HG03097 (cell line): Measurements from ENCODE around the gene COL6A2.
"Not testable (repeated sequence)": the region's sequence is repeated elsewhere in the genome, so short reads cannot be mapped to it uniquely, and the experiment has no call there.

Source experiments
- ATAC-seq: cut with Tn5 transposase; IDR thresholded peaks from one replicate; pipeline ENCODE4 v1.9.1; 2021; ENCODE audit not compliant: unreplicated experiment, low FRiP score

The COL6A2 gene

GRCh38 chr21:46060596-46061061, 37.3 kb upstream of the COL6A2 start:
- ATAC-seq: no peak

DNA sequence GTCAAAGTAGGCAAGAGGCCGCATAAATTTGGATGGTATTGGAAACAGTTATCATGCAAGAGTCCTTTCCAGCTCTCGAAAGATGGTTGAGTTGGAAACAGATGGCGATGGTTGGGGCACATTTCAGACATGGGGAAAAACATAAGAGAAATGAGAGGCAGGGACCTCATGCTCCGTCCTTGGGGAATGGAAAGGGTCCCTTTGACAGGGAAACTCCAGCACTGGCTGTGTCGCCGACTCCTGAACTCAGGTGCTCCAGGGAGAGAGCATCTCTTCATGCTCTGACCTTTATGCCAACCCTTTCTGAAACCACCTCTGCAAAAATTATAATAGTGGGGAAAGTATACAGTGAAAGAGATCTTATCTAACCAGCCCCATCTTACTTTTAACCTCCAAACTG, 36.8 kb upstream of the COL6A2 start:
- ATAC-seq: no peak

GRCh38 chr21:46061518-46061917, 36.4 kb upstream of the COL6A2 start:
- ATAC-seq: no peak

- ATAC-seq: no peak
These were observed 36.0 kb upstream of the COL6A2 start for GRCh38 chr21:46061950-46062349.

GRCh38 chr21:46062471-46063211, 35.3 kb upstream of the COL6A2 start:
- ATAC-seq: no peak

DNA sequence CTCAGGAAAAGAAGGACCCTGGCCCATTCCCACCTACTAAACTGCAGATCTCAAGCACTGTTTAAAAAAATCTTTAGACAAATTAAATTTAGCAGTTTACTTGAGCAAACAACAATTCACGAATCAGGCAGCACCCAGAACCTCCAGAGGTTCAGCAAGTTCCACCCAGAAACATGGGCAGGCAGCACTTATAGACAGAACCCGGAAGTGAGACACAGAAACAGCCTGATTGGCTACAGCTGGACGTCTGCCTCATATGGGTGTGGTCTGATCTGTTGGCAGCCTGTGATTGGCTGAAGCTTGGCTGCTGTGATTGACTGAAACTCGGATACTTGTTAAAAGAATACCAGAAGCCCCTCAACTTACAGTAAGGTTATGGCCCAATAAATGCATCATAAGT, 34.7 kb upstream of the COL6A2 start:
- no peak for ATAC-seq

- no peak for ATAC-seq
These were observed 33.9 kb upstream of the COL6A2 start for GRCh38 chr21:46063734-46064680.

- ATAC-seq: no peak
These were observed 33.1 kb upstream of the COL6A2 start for GRCh38 chr21:46064870-46065214.

DNA sequence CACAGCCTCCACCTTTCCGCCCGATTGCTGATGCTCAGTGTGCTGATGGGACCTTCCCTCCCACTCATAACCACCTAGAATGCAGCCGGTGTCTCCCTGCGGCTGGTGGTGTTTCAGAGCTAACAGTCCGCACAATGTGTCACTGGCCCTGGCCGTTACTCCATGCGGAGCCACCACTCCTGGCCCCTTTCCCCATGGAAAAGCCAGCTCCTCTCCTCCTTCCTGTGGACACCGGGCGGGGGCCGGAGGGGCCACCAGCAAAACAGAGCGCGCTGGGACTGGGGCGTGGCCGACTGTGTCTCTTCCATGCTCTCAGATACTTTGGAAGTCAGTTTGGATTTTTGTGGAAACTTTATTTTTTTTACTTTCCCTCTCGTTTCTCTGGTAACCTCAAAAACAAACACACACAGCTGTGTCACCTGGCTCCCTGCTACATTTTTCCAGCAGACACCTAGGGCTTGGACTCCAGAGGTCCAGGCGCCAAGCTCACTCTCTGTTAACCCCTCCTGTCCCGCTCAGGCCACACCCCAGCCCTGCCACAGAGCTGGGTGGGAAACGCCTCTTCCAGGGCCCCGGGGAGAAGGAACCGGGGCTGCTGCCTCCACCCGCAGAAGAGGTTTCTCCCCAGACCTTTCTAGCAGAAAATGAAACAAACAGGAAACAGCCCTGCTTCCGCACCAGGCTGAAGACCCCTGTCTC, 32.5 kb upstream of the COL6A2 start:
- no peak for ATAC-seq

GRCh38 chr21:46065914-46066551, 31.9 kb upstream of the COL6A2 start:
- no peak for ATAC-seq

GRCh38 chr21:46066591-46067331, 31.2 kb upstream of the COL6A2 start:
- no peak for ATAC-seq

- ATAC-seq: no peak
These were observed 30.3 kb upstream of the COL6A2 start for GRCh38 chr21:46067505-46068201.

- no peak for ATAC-seq
These were observed 29.3 kb upstream of the COL6A2 start for GRCh38 chr21:46068516-46069079.

DNA sequence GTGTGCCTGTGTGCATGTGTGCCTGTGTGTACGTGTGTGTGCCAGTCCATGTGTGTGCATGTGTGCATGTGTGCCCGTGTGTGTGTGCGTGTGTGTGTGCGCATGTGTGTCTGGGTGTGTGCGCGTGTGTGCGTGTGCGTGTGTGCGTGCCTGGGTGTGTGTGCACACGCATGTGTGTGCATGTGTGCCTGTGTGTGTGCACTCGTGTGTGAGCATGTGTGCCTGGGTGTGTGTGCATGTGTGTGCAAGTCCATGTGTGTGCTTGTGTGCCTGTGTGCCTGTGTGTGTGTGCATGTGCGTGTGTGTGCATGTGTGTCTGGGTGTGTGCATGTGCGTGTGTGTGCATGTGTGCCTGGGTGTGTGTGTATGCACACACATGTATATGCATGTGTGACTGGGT, 28.7 kb upstream of the COL6A2 start:
- ATAC-seq: no peak

DNA sequence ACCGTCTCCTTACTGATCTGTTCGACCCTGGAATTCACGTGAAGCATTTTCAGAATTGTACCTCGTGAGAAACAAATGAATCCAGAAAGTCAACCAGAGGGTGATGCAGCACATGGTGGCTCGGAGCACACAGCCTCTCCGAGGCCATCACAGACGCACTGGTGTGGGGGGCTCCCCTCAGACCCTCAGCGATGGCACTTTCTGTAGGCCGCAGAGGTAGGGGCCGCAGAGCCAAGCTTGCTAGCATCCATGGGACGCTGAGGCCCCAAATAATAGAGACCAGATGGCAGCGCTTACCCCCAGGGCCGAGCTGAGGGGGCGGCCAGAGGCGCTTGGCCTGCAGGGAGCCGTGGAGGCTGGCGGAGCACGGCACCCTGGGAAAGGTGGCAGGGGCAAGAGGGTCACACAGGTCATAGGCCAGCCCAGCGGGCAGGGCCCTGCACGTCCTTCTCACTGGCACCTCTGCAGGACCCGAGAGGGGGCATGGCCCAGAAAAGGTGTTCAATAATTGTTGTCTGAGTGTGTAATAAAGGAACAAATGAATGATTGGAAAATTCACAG, 28.1 kb upstream of the COL6A2 start:
- no peak for ATAC-seq

DNA sequence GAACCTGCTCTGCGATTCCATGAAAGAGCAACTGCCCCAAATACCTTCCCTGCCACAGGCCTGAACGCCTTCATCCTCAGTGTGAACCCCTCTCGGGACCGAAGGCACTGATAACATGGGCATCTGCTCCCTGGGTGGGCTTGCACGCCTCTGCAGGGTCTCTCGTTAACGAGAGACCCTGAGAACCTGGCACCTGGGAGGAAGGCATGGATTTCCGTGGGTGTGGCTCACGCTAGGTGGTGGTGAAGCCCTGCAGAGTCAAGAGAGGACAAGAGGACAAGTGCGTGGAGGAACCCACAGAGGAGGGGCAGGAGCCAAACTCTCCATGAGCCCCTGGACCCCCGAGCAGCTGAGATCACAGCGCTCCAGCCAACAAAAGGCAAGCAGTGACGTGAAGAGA, 26.8 kb upstream of the COL6A2 start:
- no peak for ATAC-seq

DNA sequence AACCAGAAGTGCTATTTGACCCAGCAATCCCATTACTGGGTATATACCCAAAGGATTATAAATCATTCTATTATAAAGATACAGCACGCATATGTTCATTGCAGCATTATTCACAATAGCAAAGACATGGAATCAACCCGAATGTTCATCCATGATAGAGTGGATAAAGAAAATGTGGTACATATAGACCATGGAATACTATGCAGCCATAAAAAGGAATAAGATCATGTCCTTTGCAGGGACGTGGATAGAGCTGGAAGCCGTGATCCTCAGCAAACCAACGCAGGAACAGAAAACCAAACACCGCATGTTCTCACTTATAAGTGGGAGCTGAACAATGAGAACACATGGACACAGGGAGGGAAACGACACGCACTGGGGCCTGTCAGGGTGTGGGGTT, 21.2 kb upstream of the COL6A2 start:
- ATAC-seq: not testable (repeated sequence)

DNA sequence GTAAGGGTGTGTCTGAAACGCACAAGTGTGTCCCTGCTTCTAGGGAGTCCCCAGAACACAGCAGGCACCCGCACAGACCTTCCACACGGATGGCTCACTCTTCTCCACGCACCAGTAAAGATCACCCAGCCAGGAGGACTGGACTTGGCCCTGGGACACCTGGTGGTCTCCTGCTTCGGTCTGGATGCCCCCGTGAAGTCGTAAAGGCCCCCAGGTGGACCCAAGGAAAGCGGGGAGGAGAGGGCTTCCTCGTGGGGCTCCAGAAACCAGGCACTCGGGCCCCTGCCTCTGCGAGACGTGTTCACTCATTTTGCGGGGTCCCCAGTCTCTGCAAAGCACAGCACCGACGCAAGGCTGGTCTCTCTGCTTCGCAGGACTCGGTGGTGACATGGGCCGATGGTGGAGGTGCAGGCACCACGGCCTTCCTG, 20.2 kb upstream of the COL6A2 start:
- no peak for ATAC-seq
